ENCODE data around the gene TAF3.

Gene TAF3

DNA sequence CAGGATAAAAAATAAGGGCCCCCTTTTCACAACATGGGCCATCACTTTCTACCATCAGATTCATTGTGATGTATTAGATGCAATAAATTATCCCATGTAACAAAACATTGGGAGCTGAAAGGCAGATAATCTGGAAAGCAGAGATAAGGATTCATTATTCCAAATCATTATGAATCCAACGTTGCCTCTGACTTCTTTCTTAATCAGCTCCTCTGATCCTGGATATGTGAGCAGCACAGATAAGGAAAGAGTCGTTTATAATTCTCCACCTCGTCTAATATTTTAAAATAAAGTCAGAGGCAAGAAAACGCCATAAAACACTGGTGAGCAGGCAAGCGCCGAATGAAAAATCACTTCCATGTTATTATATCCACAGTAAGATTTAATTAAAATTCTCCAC, 222.3 kb downstream of the TAF3 start:
- Histone ChIP-seq H2BK120ac (ENCODE audit: insufficient read depth, low read length, poor library complexity) (no peak overlapping the region), H2AFZ (ENCODE audit: insufficient read depth, low read length, poor library complexity) (no peak overlapping the region), H3K27me3 (ENCODE audit: insufficient read depth, low read length) (peaks cover 80% of the 10 kb centered on the region), H3K4ac (ENCODE audit: low read depth, low read length) (no peak overlapping the region), H3K23ac (ENCODE audit: low read length) (no peak overlapping the region), H3K79me2 (ENCODE audit: control insufficient read depth, insufficient read depth, low read length, poor library complexity) (no peaks in the 10 kb centered on the region), H3K27ac (ENCODE audit: low read depth, low read length) (no peak overlapping the region), H3K4me3 (ENCODE audit: low read depth, low read length) (no peak overlapping the region), H4K8ac (ENCODE audit: low read depth, low read length) (no peak overlapping the region), H3K9ac (ENCODE audit: low read length) (no peak overlapping the region), H3K14ac (ENCODE audit: low read length) (no peak overlapping the region), H2BK12ac (ENCODE audit: low read length) (no peak overlapping the region), H3K9me3 (ENCODE audit: insufficient read depth, low read depth, low read length) (peaks cover 8% of the 10 kb centered on the region), H3K4me1 (ENCODE audit: control insufficient read depth in 1 of 2, insufficient read depth in 2 of 2, low read length in 2 of 2) (peaks cover 20 to 27% of the 10 kb centered on the region in 2 experiments), H3K4me2 (ENCODE audit: low read length) (no peak overlapping the region), H3K18ac (ENCODE audit: low read length) (no peak overlapping the region), H4K12ac (ENCODE audit: low read depth, low read length) (no peak overlapping the region), H3K79me1 (ENCODE audit: low read length) (peaks cover 7% of the 10 kb centered on the region), H2AK5ac (ENCODE audit: low read length) (no peak overlapping the region), H4K91ac (ENCODE audit: low read depth, low read length) (no peak overlapping the region), H3K36me3 (ENCODE audit: control insufficient read depth in 1 of 2, insufficient read depth in 2 of 2, low read length in 2 of 2) (no peaks in the 10 kb centered on the region), H2BK5ac (ENCODE audit: low read depth, low read length, poor library complexity) (no peak overlapping the region)
- no peak for DNase-seq
- no CpG with 5 or more reads among the region's 6 CpGs for WGBS (ENCODE audit: extremely low coverage, insufficient coverage, insufficient read length)

DNA sequence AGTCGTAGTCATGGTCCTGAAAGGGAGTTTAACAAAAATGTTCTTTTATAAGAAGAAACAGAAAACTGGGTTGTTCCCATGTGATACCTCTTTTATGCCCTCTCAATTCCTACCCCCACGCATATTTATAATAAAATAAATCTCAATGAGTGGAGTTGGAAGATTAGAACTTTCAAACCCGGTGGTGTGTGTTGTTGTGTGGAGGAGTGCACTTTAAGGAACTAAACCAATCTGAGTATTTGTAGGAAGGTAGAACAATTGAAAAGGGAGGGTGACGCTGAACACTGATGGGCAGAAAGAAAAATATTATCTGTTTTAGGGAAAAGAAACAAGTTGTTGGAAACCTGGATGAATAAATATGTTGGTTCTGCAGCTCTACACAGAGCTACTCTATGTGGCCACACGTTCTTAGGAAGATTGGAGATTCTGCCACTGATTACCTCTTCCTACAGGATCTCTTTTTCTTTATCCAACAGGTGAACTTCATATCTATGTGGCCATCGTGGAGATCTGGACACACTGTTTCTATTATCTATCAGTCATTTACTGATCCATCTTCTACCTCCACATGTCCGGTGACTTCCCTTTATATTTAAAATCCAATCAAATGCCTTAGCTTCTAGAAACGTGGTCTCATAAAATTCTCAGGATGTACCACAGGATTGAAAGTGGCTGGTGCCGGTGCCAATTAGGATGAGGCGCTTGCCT, 223.1 kb downstream of the TAF3 start:
- Histone ChIP-seq H4K91ac (ENCODE audit: low read depth, low read length) (no peak overlapping the region), H4K12ac (ENCODE audit: low read depth, low read length) (no peak overlapping the region), H3K27me3 (ENCODE audit: insufficient read depth, low read length) (peaks cover 77% of the 10 kb centered on the region), H3K79me2 (ENCODE audit: control insufficient read depth, insufficient read depth, low read length, poor library complexity) (no peaks in the 10 kb centered on the region), H3K27ac (ENCODE audit: low read depth, low read length) (no peak overlapping the region), H2BK12ac (ENCODE audit: low read length) (no peak overlapping the region), H3K9ac (ENCODE audit: low read length) (no peak overlapping the region), H4K8ac (ENCODE audit: low read depth, low read length) (no peak overlapping the region), H2AFZ (ENCODE audit: insufficient read depth, low read length, poor library complexity) (no peak overlapping the region), H2AK5ac (ENCODE audit: low read length) (no peak overlapping the region), H3K14ac (ENCODE audit: low read length) (no peak overlapping the region), H3K18ac (ENCODE audit: low read length) (no peak overlapping the region), H3K79me1 (ENCODE audit: low read length) (peaks cover 7% of the 10 kb centered on the region), H3K4me2 (ENCODE audit: low read length) (no peak overlapping the region), H3K4me1 (ENCODE audit: control insufficient read depth in 1 of 2, insufficient read depth in 2 of 2, low read length in 2 of 2) (peaks cover 22 to 28% of the 10 kb centered on the region in 2 experiments), H3K9me3 (ENCODE audit: insufficient read depth, low read depth, low read length) (peaks cover 6% of the 10 kb centered on the region), H3K23ac (ENCODE audit: low read length) (no peak overlapping the region), H2BK5ac (ENCODE audit: low read depth, low read length, poor library complexity) (no peak overlapping the region), H3K4me3 (ENCODE audit: low read depth, low read length) (no peak overlapping the region), H3K36me3 (ENCODE audit: control insufficient read depth in 1 of 2, insufficient read depth in 2 of 2, low read length in 2 of 2) (no peaks in the 10 kb centered on the region), H3K4ac (ENCODE audit: low read depth, low read length) (no peak overlapping the region), H2BK120ac (ENCODE audit: insufficient read depth, low read length, poor library complexity) (no peak overlapping the region)
- WGBS (ENCODE audit: extremely low coverage, insufficient coverage, insufficient read length): no CpG with 5 or more reads among the region's 10 CpGs
- no peak for DNase-seq

DNA sequence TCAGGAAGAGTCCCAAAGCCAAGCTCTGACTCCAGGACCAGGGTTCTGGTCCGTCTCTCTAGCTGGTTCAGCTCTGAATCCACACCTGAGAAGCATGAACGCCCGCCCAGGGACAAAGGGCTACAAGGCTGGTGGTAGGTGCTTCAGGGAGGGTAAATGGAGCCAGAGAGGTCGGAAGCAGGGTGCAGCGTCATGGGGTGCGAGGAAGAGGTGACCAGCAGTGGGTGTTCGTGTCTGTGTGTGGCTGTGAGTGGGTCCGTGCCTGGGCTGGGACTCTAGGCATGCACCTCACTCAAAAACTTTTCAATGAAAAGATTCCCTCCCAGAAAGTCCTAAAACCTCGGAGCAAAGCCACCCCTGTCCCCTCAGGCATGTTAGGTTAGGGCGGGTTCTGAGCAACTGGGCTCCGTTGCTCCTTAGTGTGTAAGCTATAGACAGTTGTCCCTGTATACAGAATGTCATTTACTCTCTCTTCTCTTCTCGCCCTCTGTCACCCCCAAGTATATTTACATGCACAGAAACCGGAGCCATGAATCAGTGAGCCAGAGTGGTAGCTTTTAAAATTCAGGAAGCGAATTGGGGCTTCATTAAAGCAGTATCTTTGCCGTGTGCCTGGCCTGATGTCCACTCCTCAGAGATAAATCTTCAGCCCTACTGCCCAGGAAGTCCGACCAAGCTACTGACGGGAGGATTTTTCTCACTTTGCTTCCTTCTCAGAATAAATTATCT, 223.9 kb downstream of the TAF3 start:
- Histone ChIP-seq H3K4me2 (ENCODE audit: low read length) (no peak overlapping the region), H2BK12ac (ENCODE audit: low read length) (no peak overlapping the region), H3K79me1 (ENCODE audit: low read length) (peaks cover 7% of the 10 kb centered on the region), H4K12ac (ENCODE audit: low read depth, low read length) (no peak overlapping the region), H3K18ac (ENCODE audit: low read length) (no peak overlapping the region), H2BK120ac (ENCODE audit: insufficient read depth, low read length, poor library complexity) (no peak overlapping the region), H3K9me3 (ENCODE audit: insufficient read depth, low read depth, low read length) (peaks cover 6% of the 10 kb centered on the region), H3K4ac (ENCODE audit: low read depth, low read length) (no peak overlapping the region), H2BK5ac (ENCODE audit: low read depth, low read length, poor library complexity) (no peak overlapping the region), H3K36me3 (ENCODE audit: control insufficient read depth in 1 of 2, insufficient read depth in 2 of 2, low read length in 2 of 2) (no peaks in the 10 kb centered on the region), H3K23ac (ENCODE audit: low read length) (no peak overlapping the region), H3K27ac (ENCODE audit: low read depth, low read length) (no peak overlapping the region), H4K8ac (ENCODE audit: low read depth, low read length) (no peak overlapping the region), H2AK5ac (ENCODE audit: low read length) (no peak overlapping the region), H2AFZ (ENCODE audit: insufficient read depth, low read length, poor library complexity) (no peak overlapping the region), H3K27me3 (ENCODE audit: insufficient read depth, low read length) (peaks cover 76% of the 10 kb centered on the region), H4K91ac (ENCODE audit: low read depth, low read length) (no peak overlapping the region), H3K14ac (ENCODE audit: low read length) (no peak overlapping the region), H3K79me2 (ENCODE audit: control insufficient read depth, insufficient read depth, low read length, poor library complexity) (no peaks in the 10 kb centered on the region), H3K9ac (ENCODE audit: low read length) (no peak overlapping the region), H3K4me1 (ENCODE audit: control insufficient read depth in 1 of 2, insufficient read depth in 2 of 2, low read length in 2 of 2) (peaks cover 21 to 27% of the 10 kb centered on the region in 2 experiments), H3K4me3 (ENCODE audit: low read depth, low read length) (no peak overlapping the region)
- DNase-seq: no peak
- no CpG with 5 or more reads among the region's 17 CpGs for WGBS (ENCODE audit: extremely low coverage, insufficient coverage, insufficient read length)

DNA sequence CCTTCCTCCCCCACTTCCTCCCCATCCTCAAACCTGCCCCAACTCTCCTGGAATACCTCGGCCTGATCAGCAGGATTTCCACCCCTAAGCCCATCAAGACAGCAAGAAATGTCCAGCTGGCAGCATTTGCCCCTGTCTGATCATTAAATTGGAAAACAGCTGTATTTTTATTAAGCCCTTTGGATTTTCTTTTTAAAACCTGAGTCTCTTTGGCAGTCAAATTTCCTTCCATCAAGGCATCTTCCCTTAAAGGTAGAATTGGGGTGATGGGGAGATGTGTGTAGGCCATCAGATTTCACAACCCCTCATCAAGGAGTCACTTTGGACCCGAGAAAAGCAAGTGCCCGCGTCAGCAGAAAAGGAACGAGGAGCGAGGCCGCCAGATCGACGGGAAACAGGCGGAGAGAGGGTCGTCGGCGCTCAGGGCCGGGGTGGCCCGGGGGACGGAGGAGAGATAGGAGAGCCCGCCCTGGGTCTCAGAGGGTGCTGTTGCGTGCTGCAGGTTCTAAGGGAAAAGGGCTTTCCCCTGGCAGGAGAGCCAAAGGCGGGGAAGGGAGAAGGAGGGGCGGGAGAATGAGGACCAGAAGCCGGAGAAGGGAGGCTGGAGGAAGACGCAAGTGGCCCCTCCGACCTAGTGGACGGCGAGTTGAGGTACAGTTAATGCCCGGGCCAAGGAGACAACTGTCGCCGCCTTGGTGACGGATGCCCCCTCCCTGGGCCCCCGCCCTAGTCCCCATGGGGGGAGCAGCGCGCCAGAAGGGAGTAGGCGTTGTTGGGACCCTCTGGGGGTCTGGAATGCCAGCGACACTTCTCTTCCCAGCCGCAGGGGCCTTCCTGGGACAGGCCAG, 224.6 kb downstream of the TAF3 start:
- no peak overlapping the region for H3K14ac ChIP-seq (ENCODE audit: low read length)
- no CpG with 5 or more reads among the region's 35 CpGs for WGBS (ENCODE audit: extremely low coverage, insufficient coverage, insufficient read length)

More for the DNA sequence above, 224.6 kb downstream of the TAF3 start:
- Histone ChIP-seq H3K27ac (ENCODE audit: low read depth, low read length) (no peak overlapping the region), H4K8ac (ENCODE audit: low read depth, low read length) (no peak overlapping the region), H3K27me3 (ENCODE audit: insufficient read depth, low read length) (peaks cover 76% of the 10 kb centered on the region), H3K23ac (ENCODE audit: low read length) (no peak overlapping the region), H3K79me2 (ENCODE audit: control insufficient read depth, insufficient read depth, low read length, poor library complexity) (no peaks in the 10 kb centered on the region), H3K4me2 (ENCODE audit: low read length) (peak overlapping the region; percentile 48), H4K12ac (ENCODE audit: low read depth, low read length) (no peak overlapping the region), H2BK5ac (ENCODE audit: low read depth, low read length, poor library complexity) (no peak overlapping the region), H3K79me1 (ENCODE audit: low read length) (peaks cover 7% of the 10 kb centered on the region), H3K36me3 (ENCODE audit: control insufficient read depth in 1 of 2, insufficient read depth in 2 of 2, low read length in 2 of 2) (no peaks in the 10 kb centered on the region), H3K18ac (ENCODE audit: low read length) (no peak overlapping the region), H2AK5ac (ENCODE audit: low read length) (no peak overlapping the region), H3K9me3 (ENCODE audit: insufficient read depth, low read depth, low read length) (peaks cover 6% of the 10 kb centered on the region), H3K4ac (ENCODE audit: low read depth, low read length) (no peak overlapping the region), H3K4me1 (ENCODE audit: control insufficient read depth in 1 of 2, insufficient read depth in 2 of 2, low read length in 2 of 2) (peaks cover 17 to 32% of the 10 kb centered on the region in 2 experiments), H3K4me3 (ENCODE audit: low read depth, low read length) (no peak overlapping the region), H3K9ac (ENCODE audit: low read length) (no peak overlapping the region), H2AFZ (ENCODE audit: insufficient read depth, low read length, poor library complexity) (peak overlapping the region; percentile 18), H4K91ac (ENCODE audit: low read depth, low read length) (no peak overlapping the region), H2BK120ac (ENCODE audit: insufficient read depth, low read length, poor library complexity) (no peak overlapping the region), H2BK12ac (ENCODE audit: low read length) (no peak overlapping the region)
- DNase-seq: no peak
